Neural cell (in vitro differentiated cells): ENCODE measurements around the gene TK2. TPM values are rescaled to one million over a fixed set of nuclear protein-coding genes. Genes with fewer than 3 reads are reported as not detected.

Experiments
- H2AFZ ChIP-seq: fragments of 200-600, 300-800 bp; sonication (generic), shearing (Covaris generic); 2 replicates; pipeline ENCODE4 v1.6.0; 2014; ENCODE audit warnings: low read depth, mild to moderate bottlenecking, antibody characterized with exemption, low read length, moderate library complexity
- H3F3A ChIP-seq: fragments of 200-600 bp; shearing (Covaris generic); 2 replicates; pipeline ENCODE4 v1.6.1; 2016; ENCODE audit warnings: mild to moderate bottlenecking, moderate library complexity, mixed read lengths, antibody characterized with exemption, low read length; ENCODE audit not compliant: insufficient read depth, poor library complexity, severe bottlenecking
- H3K27ac ChIP-seq: fragments of 200-600, 300-800 bp; sonication (generic), shearing (Covaris generic); 2 replicates; pipeline ENCODE4 v1.5.1; 2014; ENCODE audit warnings: mild to moderate bottlenecking, low read length, moderate library complexity
- H3K27me3 ChIP-seq: fragments of 300-800, 200-600 bp; sonication (generic), shearing (Covaris generic); 2 replicates; pipeline ENCODE4 v1.6.0; 2014; ENCODE audit warnings: mild to moderate bottlenecking, low read depth, low read length, moderate library complexity; ENCODE audit not compliant: insufficient read depth
- H3K36me3 ChIP-seq: fragments of 300-800, 200-600 bp; sonication (generic), shearing (Covaris generic); 2 replicates; pipeline ENCODE4 v1.5.1; 2014; ENCODE audit warnings: mild to moderate bottlenecking, antibody characterized with exemption, low read length, moderate library complexity; ENCODE audit not compliant: insufficient read depth
- H3K4me2 ChIP-seq: fragments of 300-800, 200-600 bp; sonication (generic), shearing (Covaris generic); 2 replicates; pipeline ENCODE4 v1.6.0; 2014; ENCODE audit warnings: mild to moderate bottlenecking, low read length
- H3K4me3 ChIP-seq: fragments of 300-800, 200-600 bp; sonication (generic), shearing (Covaris generic); 2 replicates; pipeline ENCODE4 v1.5.1; 2014; ENCODE audit warnings: mild to moderate bottlenecking, low read length, moderate library complexity
- H3K79me2 ChIP-seq: fragments of 200-600 bp; shearing (Covaris generic); replicated peaks from 2 replicates; pipeline ENCODE4 v1.6.0; 2014; ENCODE audit warnings: mild to moderate bottlenecking, low read length, moderate library complexity; ENCODE audit not compliant: insufficient read depth
- H3K9ac ChIP-seq: fragments of 300-800, 200-600 bp; sonication (generic), shearing (Covaris generic); 2 replicates; pipeline ENCODE4 v1.6.1; 2016; ENCODE audit warnings: mild to moderate bottlenecking, low read length, mixed read lengths
- H3K9me2 ChIP-seq: fragments of 200-600 bp; shearing (Covaris generic); 2 replicates; pipeline ENCODE4 v1.6.1; 2016; ENCODE audit warnings: mild to moderate bottlenecking, low read length, mixed read lengths; ENCODE audit not compliant: insufficient read depth
- H3K9me3 ChIP-seq: fragments of 200-600, 300-800 bp; sonication (generic), shearing (Covaris generic); 2 replicates; pipeline ENCODE4 v1.6.1; 2016; ENCODE audit warnings: mild to moderate bottlenecking, mixed run types, low read length, moderate library complexity, mixed read lengths
- H4K20me1 ChIP-seq: fragments of 200-600 bp; shearing (Covaris generic); 2 replicates; pipeline ENCODE4 v1.6.1; 2016; ENCODE audit warnings: mild to moderate bottlenecking, mixed run types; ENCODE audit not compliant: insufficient read depth
- EP300 ChIP-seq: fragments of 450-650 bp; conservative IDR thresholded peaks from 2 replicates; pipeline ENCODE4 v1.6.1; 2014; ENCODE audit warnings: antibody characterized with exemption, mild to moderate bottlenecking, moderate library complexity; ENCODE audit not compliant: poor library complexity, severe bottlenecking
- EZH2 ChIP-seq: fragments of 200-600, 300-800 bp; shearing (Covaris generic), sonication (generic); IDR thresholded peaks from 2 replicates; pipeline ENCODE4 v1.6.1; 2014; ENCODE audit warnings: antibody characterized with exemption, low read length, borderline replicate concordance, mild to moderate bottlenecking; ENCODE audit not compliant: insufficient read depth, poor library complexity, severe bottlenecking
- MXI1 ChIP-seq: fragments of 450-650 bp; conservative IDR thresholded peaks from 2 replicates; pipeline ENCODE4 v1.6.1; 2014; ENCODE audit warnings: antibody characterized with exemption, mild to moderate bottlenecking; ENCODE audit not compliant: poor library complexity, severe bottlenecking
- POLR2AphosphoS5 ChIP-seq: IDR thresholded peaks from 2 replicates; pipeline ENCODE4 v1.6.1; 2012
- RAD21 ChIP-seq: fragments of 450-650 bp; conservative IDR thresholded peaks from 2 replicates; pipeline ENCODE4 v1.6.1; 2014; ENCODE audit warnings: antibody characterized with exemption, mild to moderate bottlenecking, moderate library complexity
- SMC3 ChIP-seq: fragments of 450-650 bp; conservative IDR thresholded peaks from 2 replicates; pipeline ENCODE4 v1.6.1; 2014; ENCODE audit warnings: antibody characterized with exemption, mild to moderate bottlenecking, moderate library complexity; ENCODE audit not compliant: poor library complexity
- TAF1 ChIP-seq: IDR thresholded peaks from 2 replicates; pipeline ENCODE4 v1.6.1; 2012; ENCODE audit warnings: low read depth
- polyA plus RNA-seq: library from polyadenylated mRNA; depleted of rRNA; stranded (reverse); fragments of >200 nt; gene quantifications from 2 replicates; pipeline ENCODE4 v1.2.3, GENCODE V29; 2014
- TF ChIP-seq, protein P1 (sequence below): IDR thresholded peaks from 2 replicates; pipeline ENCODE4 v1.6.1; 2012; ENCODE audit warnings: borderline replicate concordance
- TF ChIP-seq, protein P2 (sequence below): fragments of 450-650 bp; IDR thresholded peaks from 2 replicates; pipeline ENCODE4 v1.5.1; 2014; ENCODE audit warnings: antibody characterized with exemption, mild to moderate bottlenecking, moderate library complexity; ENCODE audit not compliant: poor library complexity, severe bottlenecking

The TK2 gene
- polyA plus RNA-seq, 1 donor from 2014 or later, result 15.9 TPM

DNA sequence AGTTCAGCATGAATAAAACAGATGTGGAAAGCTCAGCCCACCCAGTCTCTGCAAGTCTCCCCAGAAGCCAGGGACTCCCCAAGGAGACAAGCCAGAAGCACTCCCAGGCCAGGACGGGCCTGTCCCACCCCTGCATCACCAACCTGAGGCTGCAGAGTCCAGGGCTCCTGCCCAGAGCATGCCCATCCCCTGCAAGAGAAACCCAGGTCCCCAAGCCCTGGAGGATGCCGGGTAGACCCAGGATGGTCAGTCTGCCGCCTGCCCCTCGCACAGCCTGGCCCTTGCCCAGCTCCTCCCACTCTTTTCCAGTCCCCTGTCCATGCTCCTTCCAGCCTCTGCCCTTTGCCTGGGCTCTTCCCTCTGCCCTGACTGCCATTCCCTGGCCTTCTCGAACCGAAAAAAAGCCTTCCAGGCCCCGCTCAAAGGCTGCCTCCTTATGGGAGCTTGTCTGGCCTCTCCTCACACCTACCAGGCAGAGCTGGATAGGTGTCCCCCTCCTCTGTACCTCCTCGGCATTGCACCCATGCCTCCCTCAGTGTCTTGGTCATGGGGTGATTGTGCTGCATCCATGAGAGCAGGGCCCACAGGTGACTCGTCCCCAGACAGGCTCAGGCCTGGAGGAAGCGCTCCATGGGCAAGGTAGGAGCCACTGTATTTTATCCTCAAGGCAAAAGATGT is 78.1 kb downstream of the TK2 start:
- no peaks in the 10 kb centered on the region for H3K9me2 ChIP-seq
- no peak for TF ChIP-seq SMC3
- TF ChIP-seq EZH2, result no peak
- no peak for TF ChIP-seq EP300
- TF ChIP-seq MXI1, result no peak
- no peak for TF ChIP-seq RAD21
- no peak for TF ChIP-seq TAF1
- TF ChIP-seq, protein P1, sequence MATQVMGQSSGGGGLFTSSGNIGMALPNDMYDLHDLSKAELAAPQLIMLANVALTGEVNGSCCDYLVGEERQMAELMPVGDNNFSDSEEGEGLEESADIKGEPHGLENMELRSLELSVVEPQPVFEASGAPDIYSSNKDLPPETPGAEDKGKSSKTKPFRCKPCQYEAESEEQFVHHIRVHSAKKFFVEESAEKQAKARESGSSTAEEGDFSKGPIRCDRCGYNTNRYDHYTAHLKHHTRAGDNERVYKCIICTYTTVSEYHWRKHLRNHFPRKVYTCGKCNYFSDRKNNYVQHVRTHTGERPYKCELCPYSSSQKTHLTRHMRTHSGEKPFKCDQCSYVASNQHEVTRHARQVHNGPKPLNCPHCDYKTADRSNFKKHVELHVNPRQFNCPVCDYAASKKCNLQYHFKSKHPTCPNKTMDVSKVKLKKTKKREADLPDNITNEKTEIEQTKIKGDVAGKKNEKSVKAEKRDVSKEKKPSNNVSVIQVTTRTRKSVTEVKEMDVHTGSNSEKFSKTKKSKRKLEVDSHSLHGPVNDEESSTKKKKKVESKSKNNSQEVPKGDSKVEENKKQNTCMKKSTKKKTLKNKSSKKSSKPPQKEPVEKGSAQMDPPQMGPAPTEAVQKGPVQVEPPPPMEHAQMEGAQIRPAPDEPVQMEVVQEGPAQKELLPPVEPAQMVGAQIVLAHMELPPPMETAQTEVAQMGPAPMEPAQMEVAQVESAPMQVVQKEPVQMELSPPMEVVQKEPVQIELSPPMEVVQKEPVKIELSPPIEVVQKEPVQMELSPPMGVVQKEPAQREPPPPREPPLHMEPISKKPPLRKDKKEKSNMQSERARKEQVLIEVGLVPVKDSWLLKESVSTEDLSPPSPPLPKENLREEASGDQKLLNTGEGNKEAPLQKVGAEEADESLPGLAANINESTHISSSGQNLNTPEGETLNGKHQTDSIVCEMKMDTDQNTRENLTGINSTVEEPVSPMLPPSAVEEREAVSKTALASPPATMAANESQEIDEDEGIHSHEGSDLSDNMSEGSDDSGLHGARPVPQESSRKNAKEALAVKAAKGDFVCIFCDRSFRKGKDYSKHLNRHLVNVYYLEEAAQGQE, result no peak
- TF ChIP-seq, protein P2, sequence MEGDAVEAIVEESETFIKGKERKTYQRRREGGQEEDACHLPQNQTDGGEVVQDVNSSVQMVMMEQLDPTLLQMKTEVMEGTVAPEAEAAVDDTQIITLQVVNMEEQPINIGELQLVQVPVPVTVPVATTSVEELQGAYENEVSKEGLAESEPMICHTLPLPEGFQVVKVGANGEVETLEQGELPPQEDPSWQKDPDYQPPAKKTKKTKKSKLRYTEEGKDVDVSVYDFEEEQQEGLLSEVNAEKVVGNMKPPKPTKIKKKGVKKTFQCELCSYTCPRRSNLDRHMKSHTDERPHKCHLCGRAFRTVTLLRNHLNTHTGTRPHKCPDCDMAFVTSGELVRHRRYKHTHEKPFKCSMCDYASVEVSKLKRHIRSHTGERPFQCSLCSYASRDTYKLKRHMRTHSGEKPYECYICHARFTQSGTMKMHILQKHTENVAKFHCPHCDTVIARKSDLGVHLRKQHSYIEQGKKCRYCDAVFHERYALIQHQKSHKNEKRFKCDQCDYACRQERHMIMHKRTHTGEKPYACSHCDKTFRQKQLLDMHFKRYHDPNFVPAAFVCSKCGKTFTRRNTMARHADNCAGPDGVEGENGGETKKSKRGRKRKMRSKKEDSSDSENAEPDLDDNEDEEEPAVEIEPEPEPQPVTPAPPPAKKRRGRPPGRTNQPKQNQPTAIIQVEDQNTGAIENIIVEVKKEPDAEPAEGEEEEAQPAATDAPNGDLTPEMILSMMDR, result no peak
- TF ChIP-seq POLR2AphosphoS5, result no peak

DNA sequence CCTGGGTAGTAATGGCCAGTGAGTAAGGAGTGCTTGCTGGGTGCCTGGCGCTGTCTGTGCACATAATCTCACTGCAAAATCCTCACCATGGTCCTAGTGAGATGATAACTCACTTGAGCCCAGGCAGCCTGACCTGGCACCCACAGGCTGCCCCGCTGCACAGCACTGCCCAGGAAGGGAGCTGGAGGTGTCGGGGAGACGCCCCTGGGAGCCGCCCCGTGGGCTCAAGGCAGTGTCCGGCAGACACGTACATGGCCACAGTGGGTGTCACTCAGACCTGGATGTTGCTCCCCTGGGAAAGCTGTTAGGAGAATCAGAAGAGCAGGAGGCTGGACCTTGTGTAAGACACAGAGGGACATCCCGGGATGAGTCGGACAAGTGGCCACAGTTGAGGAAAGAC is 78.7 kb downstream of the TK2 start:
- H3K4me2 ChIP-seq, result no peak overlapping the region
- no peaks in the 10 kb centered on the region for H3K27me3 ChIP-seq
- H4K20me1 ChIP-seq, result no peaks in the 10 kb centered on the region
- no peak for TF ChIP-seq EP300
- no peak overlapping the region for H2AFZ ChIP-seq
- H3K27ac ChIP-seq, result no peak overlapping the region
- no peak overlapping the region for H3K9ac ChIP-seq
- no peaks in the 10 kb centered on the region for H3K36me3 ChIP-seq
- H3K79me2 ChIP-seq, result no peaks in the 10 kb centered on the region
- H3F3A ChIP-seq, result no peaks in the 10 kb centered on the region
- H3K9me2 ChIP-seq, result no peaks in the 10 kb centered on the region
- no peaks in the 10 kb centered on the region for H3K9me3 ChIP-seq
- H3K4me3 ChIP-seq, result no peak overlapping the region

More for the DNA sequence above, 78.1 kb downstream of the TK2 start:
- Histone ChIP-seq H3K4me3 (no peak overlapping the region), H3K36me3 (no peaks in the 10 kb centered on the region), H3K27me3 (no peaks in the 10 kb centered on the region), H3K9ac (no peak overlapping the region), H4K20me1 (no peaks in the 10 kb centered on the region), H3K79me2 (no peaks in the 10 kb centered on the region), H3F3A (no peaks in the 10 kb centered on the region), H2AFZ (no peak overlapping the region), H3K9me3 (no peaks in the 10 kb centered on the region), H3K27ac (no peak overlapping the region), H3K4me2 (no peak overlapping the region)
